WTC11 (cell line): ENCODE results near the gene NAA20. TPM values are rescaled to one million over a fixed set of nuclear protein-coding genes. Genes with fewer than 3 reads are reported as not detected.
A peak's percentile ranks its signal among the peaks of the same experiment; 100 is the strongest.

ENCODE experiments used
- ATAC-seq: fragments of 200-7000 bp; cut with Tn5 transposase; 2 replicates; pipeline ENCODE4 v1.10.0; 2021; ENCODE audit warnings: mild to moderate bottlenecking, moderate library complexity
- CTCF ChIA-PET: fragments of 300-600 bp; sonication (Branson Sonifier 250); formaldehyde crosslinking; loops from one replicate; lab custom pipeline; 2021; ENCODE audit warnings: antibody characterized with exemption; lab: Charles Lee
- POLR2A ChIA-PET: fragments of 350-600 bp; sonication (Branson Sonifier 250); formaldehyde crosslinking; loops from one replicate; lab custom pipeline; 2021; ENCODE audit warnings: antibody characterized with exemption; lab: Charles Lee
- DNase-seq: peaks from one replicate; pipeline ENCODE4 v3.0.0; 2021; ENCODE audit warnings: low spot score
- H3K27ac Mint-ChIP-seq: 2 replicates; pipeline ENCODE4 v1.8.0; 2021; ENCODE audit warnings: mixed read lengths
- H3K27me3 Mint-ChIP-seq: 2 replicates; pipeline ENCODE4 v1.8.0; 2021; ENCODE audit warnings: low read depth, mild to moderate bottlenecking, moderate library complexity, mixed read lengths
- H3K36me3 Mint-ChIP-seq: 2 replicates; pipeline ENCODE4 v1.8.0; 2021; ENCODE audit warnings: mixed read lengths
- H3K4me1 Mint-ChIP-seq: 2 replicates; pipeline ENCODE4 v1.8.0; 2022; ENCODE audit warnings: mixed read lengths
- H3K4me3 Mint-ChIP-seq: 2 replicates; pipeline ENCODE4 v1.8.0; 2021; ENCODE audit warnings: mild to moderate bottlenecking, moderate library complexity, mixed read lengths
- H3K9me3 Mint-ChIP-seq: 2 replicates; pipeline ENCODE4 v1.8.0; 2021; ENCODE audit warnings: mixed read lengths
- CDX4 ChIP-seq: fragments of 250-450 bp; sonication (Bioruptor Pico); IDR thresholded peaks from 2 replicates; pipeline ENCODE4 v1.9.0; 2021; ENCODE audit warnings: moderate library complexity, mild to moderate bottlenecking, inconsistent platforms, borderline replicate concordance
- CREB1 ChIP-seq: sonication (generic); formaldehyde crosslinking; IDR thresholded peaks from 2 replicates; pipeline ENCODE4 v1.8.0; 2023; ENCODE audit warnings: mild to moderate bottlenecking, missing genetic modification reagents
- E2F4 ChIP-seq: sonication (generic); formaldehyde crosslinking; IDR thresholded peaks from 2 replicates; pipeline ENCODE4 v1.8.1; 2022; ENCODE audit warnings: low read depth, mild to moderate bottlenecking, moderate library complexity, missing genetic modification reagents, borderline replicate concordance
- FOXP1 ChIP-seq: sonication (generic); formaldehyde crosslinking; IDR thresholded peaks from 2 replicates; pipeline ENCODE4 v1.8.0; 2022; ENCODE audit warnings: missing genetic modification reagents, mild to moderate bottlenecking, moderate library complexity, borderline replicate concordance
- GTF2I ChIP-seq: fragments of 250-450 bp; sonication (Bioruptor Pico); conservative IDR thresholded peaks from 2 replicates; pipeline ENCODE4 v1.4.0; 2021; ENCODE audit warnings: mild to moderate bottlenecking
- NFE2L1 ChIP-seq: sonication (generic); formaldehyde crosslinking; IDR thresholded peaks from 2 replicates; pipeline ENCODE4 v1.8.1; 2023; ENCODE audit warnings: missing genetic modification reagents
- NR3C1 ChIP-seq: sonication (generic); formaldehyde crosslinking; conservative IDR thresholded peaks from 2 replicates; pipeline ENCODE4 v1.8.1; 2023; ENCODE audit warnings: low read depth, mild to moderate bottlenecking, missing genetic modification reagents
- RELA ChIP-seq: sonication (generic); formaldehyde crosslinking; IDR thresholded peaks from 2 replicates; pipeline ENCODE4 v1.8.1; 2022; ENCODE audit warnings: missing genetic modification reagents, mild to moderate bottlenecking, borderline replicate concordance
- RORB ChIP-seq: fragments of 250-450 bp; sonication (Bioruptor Pico); IDR thresholded peaks from 2 replicates; pipeline ENCODE4 v1.9.0; 2021; ENCODE audit warnings: mild to moderate bottlenecking
- TEAD1 ChIP-seq: sonication (generic); formaldehyde crosslinking; IDR thresholded peaks from 2 replicates; pipeline ENCODE4 v1.8.0; 2022; ENCODE audit warnings: mild to moderate bottlenecking, missing genetic modification reagents
- USF1 ChIP-seq: sonication (generic); formaldehyde crosslinking; IDR thresholded peaks from 2 replicates; pipeline ENCODE4 v1.8.0; 2022; ENCODE audit warnings: mild to moderate bottlenecking, missing genetic modification reagents
- ZNF232 ChIP-seq: sonication (generic); formaldehyde crosslinking; IDR thresholded peaks from 2 replicates; pipeline ENCODE4 v1.8.0; 2022; ENCODE audit warnings: mild to moderate bottlenecking, missing genetic modification reagents
- ZNF416 ChIP-seq: fragments of 250-450 bp; sonication (Bioruptor Pico); IDR thresholded peaks from 2 replicates; pipeline ENCODE4 v1.9.0; 2021; ENCODE audit warnings: mild to moderate bottlenecking, inconsistent platforms
- ZNF423 ChIP-seq: fragments of 250-450 bp; sonication (Bioruptor Pico); IDR thresholded peaks from 2 replicates; pipeline ENCODE4 v2.1.2; 2022; ENCODE audit warnings: mild to moderate bottlenecking, moderate library complexity
- ZNF532 ChIP-seq: fragments of 250-450 bp; sonication (Bioruptor Pico); IDR thresholded peaks from 2 replicates; pipeline ENCODE4 v1.9.0; 2021; ENCODE audit warnings: mild to moderate bottlenecking, borderline replicate concordance
- total RNA-seq: library from RNA; stranded (reverse); gene quantifications from 3 replicates; pipeline ENCODE4 v1.2.3, GENCODE V29; 2021
- TF ChIP-seq, protein P1 (sequence below): sonication (generic); formaldehyde crosslinking; IDR thresholded peaks from 2 replicates; pipeline ENCODE4 v1.8.1; 2023; ENCODE audit warnings: mild to moderate bottlenecking, missing genetic modification reagents, moderate library complexity
- TF ChIP-seq, protein P2 (sequence below): fragments of 200-600 bp; IDR thresholded peaks from 2 replicates; pipeline ENCODE4 v1.8.0; 2022; ENCODE audit warnings: antibody characterized with exemption

NAA20 gene
- total RNA-seq, 1 experiment from 2014 or later, result 34.0 TPM

DNA sequence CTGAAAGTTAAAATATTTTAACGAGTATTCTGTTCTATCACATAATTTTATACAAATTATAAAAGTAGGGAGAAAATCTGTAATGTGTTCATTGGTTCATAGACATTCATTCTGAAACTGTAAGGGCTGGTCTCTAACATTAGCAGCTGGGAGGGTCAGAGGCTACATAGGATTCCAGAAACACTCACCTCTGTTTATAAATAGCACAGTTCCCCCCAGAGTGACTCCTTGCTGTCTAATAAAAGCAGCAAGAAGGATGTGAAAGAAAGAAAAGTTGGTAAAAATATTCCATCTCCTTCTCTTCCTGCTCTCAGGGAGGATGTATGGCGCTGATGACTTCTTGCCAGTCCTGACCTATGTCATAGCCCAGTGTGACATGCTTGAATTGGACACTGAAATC is 25.3 kb upstream of the NAA20 start:
- no peaks in the 10 kb centered on the region for H3K27me3 Mint-ChIP-seq
- peaks cover 32% of the 10 kb centered on the region for H3K4me1 Mint-ChIP-seq
- no peak overlapping the region for H3K4me3 Mint-ChIP-seq
- no peaks in the 10 kb centered on the region for H3K36me3 Mint-ChIP-seq
- CTCF ChIA-PET, result no interaction called here
- TF ChIP-seq RORB (CRISPR knock-in tag) (no peak), CDX4 (CRISPR knock-in tag) (no peak), NR3C1 (CRISPR knock-in tag) (no peak), NFE2L1 (CRISPR knock-in tag) (no peak), ZNF532 (no peak), CREB1 (CRISPR knock-in tag) (no peak)
- TF ChIP-seq, all 79 proteins: peak for 0
- POLR2A ChIA-PET, result no interaction called here
- ATAC-seq (no peak), DNase-seq (no peak)
- no peak overlapping the region for H3K27ac Mint-ChIP-seq
- H3K9me3 Mint-ChIP-seq, result no peaks in the 10 kb centered on the region

- Mint-ChIP-seq H3K27ac (peak overlapping the region; percentile 63), H3K4me1 (peaks cover 33% of the 10 kb centered on the region), H3K36me3 (no peaks in the 10 kb centered on the region), H3K4me3 (no peak overlapping the region), H3K27me3 (no peaks in the 10 kb centered on the region), H3K9me3 (no peaks in the 10 kb centered on the region)
- ATAC-seq (peak; percentile 82), DNase-seq (peak; percentile 30)
- TF ChIP-seq USF1 (CRISPR knock-in tag) (peak; percentile 80), FOXP1 (CRISPR knock-in tag) (no peak)
- TF ChIP-seq, protein P1, sequence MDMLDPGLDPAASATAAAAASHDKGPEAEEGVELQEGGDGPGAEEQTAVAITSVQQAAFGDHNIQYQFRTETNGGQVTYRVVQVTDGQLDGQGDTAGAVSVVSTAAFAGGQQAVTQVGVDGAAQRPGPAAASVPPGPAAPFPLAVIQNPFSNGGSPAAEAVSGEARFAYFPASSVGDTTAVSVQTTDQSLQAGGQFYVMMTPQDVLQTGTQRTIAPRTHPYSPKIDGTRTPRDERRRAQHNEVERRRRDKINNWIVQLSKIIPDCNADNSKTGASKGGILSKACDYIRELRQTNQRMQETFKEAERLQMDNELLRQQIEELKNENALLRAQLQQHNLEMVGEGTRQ, result peak; percentile 78
- ChIA-PET POLR2A (interaction anchor here (1.2 kb wide), 1 partner anchor 41 kb away, joined by 3 read pairs; no protein-coding TSS in a partner anchor), CTCF (interaction anchor here (0.9 to 2.0 kb wide), 9 partner anchors 16 to 204 kb away, joined by 3 to 10 read pairs (median 4); partner anchors contain the start of genes CFAP61, CRNKL1 and NAA20)
Measured at GRCh38 chr20:19992996-19993908, 23.9 kb upstream of the NAA20 start.

- CTCF ChIA-PET, result interaction anchor here (0.6 to 2.0 kb wide), 11 partner anchors 17 to 485 kb away, joined by 3 to 10 read pairs (median 4); partner anchors contain the start of genes CFAP61, CRNKL1 and NAA20
- TF ChIP-seq ZNF232, result no peak
- no peak for TF ChIP-seq CREB1 (CRISPR knock-in tag)
- no peak for TF ChIP-seq ZNF423 (CRISPR knock-in tag)
- TF ChIP-seq GTF2I (CRISPR knock-in tag), result no peak
- no peak for TF ChIP-seq TEAD1 (CRISPR knock-in tag)
- no peak for TF ChIP-seq RELA
- TF ChIP-seq, protein P2, sequence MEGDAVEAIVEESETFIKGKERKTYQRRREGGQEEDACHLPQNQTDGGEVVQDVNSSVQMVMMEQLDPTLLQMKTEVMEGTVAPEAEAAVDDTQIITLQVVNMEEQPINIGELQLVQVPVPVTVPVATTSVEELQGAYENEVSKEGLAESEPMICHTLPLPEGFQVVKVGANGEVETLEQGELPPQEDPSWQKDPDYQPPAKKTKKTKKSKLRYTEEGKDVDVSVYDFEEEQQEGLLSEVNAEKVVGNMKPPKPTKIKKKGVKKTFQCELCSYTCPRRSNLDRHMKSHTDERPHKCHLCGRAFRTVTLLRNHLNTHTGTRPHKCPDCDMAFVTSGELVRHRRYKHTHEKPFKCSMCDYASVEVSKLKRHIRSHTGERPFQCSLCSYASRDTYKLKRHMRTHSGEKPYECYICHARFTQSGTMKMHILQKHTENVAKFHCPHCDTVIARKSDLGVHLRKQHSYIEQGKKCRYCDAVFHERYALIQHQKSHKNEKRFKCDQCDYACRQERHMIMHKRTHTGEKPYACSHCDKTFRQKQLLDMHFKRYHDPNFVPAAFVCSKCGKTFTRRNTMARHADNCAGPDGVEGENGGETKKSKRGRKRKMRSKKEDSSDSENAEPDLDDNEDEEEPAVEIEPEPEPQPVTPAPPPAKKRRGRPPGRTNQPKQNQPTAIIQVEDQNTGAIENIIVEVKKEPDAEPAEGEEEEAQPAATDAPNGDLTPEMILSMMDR, result no peak
- no peak for TF ChIP-seq E2F4
- no peak for TF ChIP-seq ZNF416 (CRISPR knock-in tag)
Measured at GRCh38 chr20:19993958-19994669, 23.0 kb upstream of the NAA20 start.

More at GRCh38 chr20:19993958-19994669, 23.0 kb upstream of the NAA20 start:
- Mint-ChIP-seq H3K4me3 (no peak overlapping the region), H3K36me3 (no peaks in the 10 kb centered on the region), H3K27me3 (no peaks in the 10 kb centered on the region), H3K27ac (peak overlapping the region; percentile 63), H3K4me1 (peaks cover 33% of the 10 kb centered on the region), H3K9me3 (no peaks in the 10 kb centered on the region)
- ATAC-seq, result no peak; the same call in 1 of the 2 replicates
- POLR2A ChIA-PET, result interaction anchor here (1.2 kb wide), 1 partner anchor 42 kb away, joined by 3 read pairs; no protein-coding TSS in a partner anchor
- no peak for DNase-seq
